Lung (tissue), 16 donors: ENCODE results near the gene TBX2. TPM values are rescaled to one million over a fixed set of nuclear protein-coding genes. Genes with fewer than 3 reads are reported as not detected.
A peak's percentile ranks its signal among the peaks of the same experiment; 100 is the strongest.

Experiments
- ATAC-seq: fragments of 200-7000 bp; cut with Tn5 transposase; one replicate; pipeline ENCODE4 v1.9.1; 2020; ENCODE audit warnings: moderate number of reproducible peaks; ENCODE audit not compliant: insufficient read depth, low FRiP score
- DNase-seq, 3 donors: peaks; one replicate each; pipeline ENCODE4 v3.0.0-alpha.2; 2013 to 2017
- H3K27ac ChIP-seq, 2 donors: one replicate each; pipeline ENCODE4 v1.5.1; 2013; ENCODE audit warnings: mild to moderate bottlenecking in 2 of 2, moderate library complexity in 2 of 2, control low read depth in 1 of 2, inconsistent platforms in 1 of 2, low read depth in 1 of 2, low read length in 1 of 2
- H3K27me3 ChIP-seq, 3 donors: one replicate each; pipeline ENCODE4 v1.5.1; 2013; ENCODE audit warnings: low read length in 2 of 3; ENCODE audit not compliant: control insufficient read depth in 3 of 3, insufficient read depth in 3 of 3
- H3K36me3 ChIP-seq, 4 donors: one replicate each; pipeline ENCODE4 v1.5.1; 2013; ENCODE audit warnings: low read length in 4 of 4, mild to moderate bottlenecking in 1 of 4, moderate library complexity in 1 of 4; ENCODE audit not compliant: control insufficient read depth in 4 of 4, insufficient read depth in 4 of 4
- H3K4me1 ChIP-seq, 5 donors: one replicate each; pipeline ENCODE4 v1.5.1; 2013; ENCODE audit warnings: low read length in 5 of 5, mild to moderate bottlenecking in 2 of 5, moderate library complexity in 1 of 5; ENCODE audit not compliant: control insufficient read depth in 5 of 5, insufficient read depth in 5 of 5
- H3K4me3 ChIP-seq: one replicate; pipeline ENCODE4 v1.5.1; 2013; ENCODE audit warnings: mild to moderate bottlenecking, control low read depth, moderate library complexity
- H3K9ac ChIP-seq, 2 donors: one replicate each; pipeline ENCODE4 v1.5.1; 2013; ENCODE audit warnings: low read length in 2 of 2, control low read depth in 1 of 2; ENCODE audit not compliant: insufficient read depth in 1 of 2
- H3K9me3 ChIP-seq, 4 donors: one replicate each; pipeline ENCODE4 v1.5.1; 2013; ENCODE audit warnings: low read length in 3 of 4, mild to moderate bottlenecking in 1 of 4, moderate library complexity in 1 of 4; ENCODE audit not compliant: control insufficient read depth in 4 of 4, insufficient read depth in 3 of 4
- CTCF ChIP-seq: IDR thresholded peaks from 2 replicates; pipeline ENCODE4 v1.5.1; 2012; ENCODE audit warnings: mild to moderate bottlenecking; ENCODE audit errors: control extremely low read depth, extremely low read depth
- WGBS, 2 donors: extraction: QIAGEN DNeasy Blood & Tissue Kit; methylation state at CpG; one replicate each; pipeline ENCODE4 v1.1.7; 2013; 5-methylcytosine and 5-hydroxymethylcytosine counted together
- long read RNA-seq, 5 donors: transcript quantifications; one replicate each; lab custom pipeline, GENCODE V29; 2026
- polyA plus RNA-seq, 2 donors: library from polyadenylated mRNA; stranded (reverse); fragments of 200-250 nt; gene quantifications; one replicate each; pipeline ENCODE4 v1.2.1, GENCODE V29; 2013
- total RNA-seq, 2 donors: library from RNA; depleted of rRNA in 1 of 2; stranded (reverse); fragments of >200 nt in 1 of 2; gene quantifications; one replicate each; pipeline ENCODE4 v1.2.1, GENCODE V29; 2014 to 2021
- donor health status: control.
- donor health status: control.
- donor health status: Bipolar disorder and iron deficiency.
- donor health status: healthy.
- donor health status: DM: yes; HTN: yes; CAD: no.

TBX2 gene
- total RNA-seq (100 to 1,000 TPM; 106 to 155 TPM), polyA plus RNA-seq (10 to 100 TPM; 44.5 to 52.2 TPM)
- long read RNA-seq, donor 1, transcript TBX2-201 (7 exons, 3,339 nt): major isoform, 36 of 169 reads
- long read RNA-seq, donor 1, partial matches to known transcripts: 133 of 169 reads
- long read RNA-seq, donor 1, other reads (novel, unspliced or antisense): 0 of 169 reads
- long read RNA-seq, donor 2, partial matches to known transcripts: 30 of 34 reads
- long read RNA-seq, donor 2, other reads (novel, unspliced or antisense): 0 of 34 reads
- long read RNA-seq, donor 3, transcript TBX2-201 (7 exons, 3,339 nt): major isoform, 10 of 57 reads
- long read RNA-seq, donor 3, partial matches to known transcripts: 47 of 57 reads
- long read RNA-seq, donor 3, other reads (novel, unspliced or antisense): 0 of 57 reads
- long read RNA-seq, donor 4, transcript TBX2-201 (7 exons, 3,339 nt): major isoform, 7 of 67 reads
- long read RNA-seq, donor 4, partial matches to known transcripts: 60 of 67 reads
- long read RNA-seq, donor 4, other reads (novel, unspliced or antisense): 0 of 67 reads
- long read RNA-seq, donor 5, transcript TBX2-201 (7 exons, 3,339 nt): major isoform, 39 of 220 reads
- long read RNA-seq, donor 5, partial matches to known transcripts: 181 of 220 reads
- long read RNA-seq, donor 5, other reads (novel, unspliced or antisense): 0 of 220 reads

- DNase-seq: peak; percentile 99
- Histone ChIP-seq H3K9me3 (peaks cover 0 to 9% (median 0%) of the 10 kb centered on the region in 4 donors), H3K27me3 (peaks cover 0 to 39% (median 4%) of the 10 kb centered on the region in 3 donors), H3K27ac (peak within 1 kb of the TSS; percentile 55 to 90), H3K9ac (peak within 1 kb of the TSS; percentile 90 to 91), H3K4me1 (peaks cover 0 to 18% (median 7%) of the 10 kb centered on the region in 5 donors), H3K36me3 (peaks cover 0 to 54% (median 19%) of the 10 kb centered on the region in 4 donors), H3K4me3 (peak within 1 kb of the TSS; percentile 87)
- peak; percentile 20 for ATAC-seq
- no peak for TF ChIP-seq CTCF
- WGBS, 2 donors: 2% methylated on average over 65 to 98 of the region's 98 CpGs
Observed at GRCh38 chr17:61399131-61400065, at the start of gene TBX2. TBX2 (plus strand) TSS chr17:61399843; CDS start chr17:61400177, 334 bp downstream.

GRCh38 chr17:61351745-61352407, 47.8 kb upstream of the TBX2 start:
- Histone ChIP-seq H3K36me3 (no peaks in the 10 kb centered on the region), H3K9me3 (no peaks in the 10 kb centered on the region), H3K9ac (no peak overlapping the region), H3K27me3 (no peaks in the 10 kb centered on the region), H3K27ac (no peak overlapping the region), H3K4me1 (peaks cover 0 to 28% (median 19%) of the 10 kb centered on the region in 5 donors), H3K4me3 (no peak overlapping the region)
- WGBS, 2 donors: 85% methylated on average over 5 of the region's 5 CpGs
- ATAC-seq (no peak), DNase-seq (no peak)
- TF ChIP-seq CTCF: no peak

GRCh38 chr17:61352408-61352770, 47.3 kb upstream of the TBX2 start:
- Histone ChIP-seq H3K27ac (no peak overlapping the region), H3K4me3 (no peak overlapping the region), H3K36me3 (no peaks in the 10 kb centered on the region), H3K9ac (no peak overlapping the region), H3K27me3 (no peaks in the 10 kb centered on the region), H3K9me3 (no peaks in the 10 kb centered on the region), H3K4me1 (peaks cover 0 to 28% (median 19%) of the 10 kb centered on the region in 5 donors)
- 45 to 74% methylated on average over 7 of the region's 7 CpGs for WGBS, 2 donors
- no peak for TF ChIP-seq CTCF
- DNase-seq: peak; percentile 69 to 84 (median 78)
- peak; percentile 11 for ATAC-seq
